K562 (cell line): Measurements from ENCODE around the gene BCAS1. TPM values are rescaled to one million over a fixed set of nuclear protein-coding genes. Genes with fewer than 3 reads are reported as not detected.
A peak's percentile ranks its signal among the peaks of the same experiment; 100 is the strongest.

Experiments
- CHCHD3 ChIP-seq: fragments of 250-450 bp; sonication (Bioruptor Pico); IDR thresholded peaks from 2 replicates; pipeline ENCODE4 v2.1.2; 2022; ENCODE audit warnings: mild to moderate bottlenecking
- HES1 ChIP-seq: fragments of 450-650 bp; IDR thresholded peaks from 2 replicates; pipeline ENCODE4 v1.6.1; 2016; ENCODE audit warnings: low read depth, mild to moderate bottlenecking, moderate library complexity
- KDM4B ChIP-seq, 2 experiments: fragments of 450-650 bp in 1 of 2; sonication (generic) in 1 of 2; IDR thresholded peaks; 2 replicates each; pipeline ENCODE4 v1.6.1; 2016 to 2017; ENCODE audit warnings: borderline replicate concordance in 2 of 2, antibody characterized with exemption in 1 of 2, low read depth in 1 of 2, mild to moderate bottlenecking in 1 of 2
- NR2C1 ChIP-seq, 2 experiments: fragments of 450-650 bp; IDR thresholded peaks; 2 replicates each; pipeline ENCODE4 v1.6.1; 2017; ENCODE audit warnings: mild to moderate bottlenecking in 2 of 2, antibody characterized with exemption in 1 of 2, inconsistent platforms in 1 of 2, missing compliant biosample characterization in 1 of 2, missing genetic modification characterization in 1 of 2
- POLR3A ChIP-seq: IDR thresholded peaks from 2 replicates; pipeline ENCODE4 v1.6.1; 2011; ENCODE audit warnings: borderline replicate concordance, mild to moderate bottlenecking, moderate library complexity; ENCODE audit not compliant: insufficient read length, insufficient read depth; ENCODE audit errors: extremely low read depth
- RNF219 ChIP-seq: fragments of 250-450 bp; sonication (Bioruptor Pico); IDR thresholded peaks from 2 replicates; pipeline ENCODE4 v1.5.0; 2022; ENCODE audit warnings: mild to moderate bottlenecking
- SMAD3 ChIP-seq: fragments of 450-650 bp; formaldehyde crosslinking; conservative IDR thresholded peaks from 2 replicates; pipeline ENCODE4 v1.4.0; 2020; ENCODE audit warnings: mild to moderate bottlenecking
- SP1 ChIP-seq: sonication (generic); formaldehyde crosslinking; IDR thresholded peaks from 2 replicates; pipeline ENCODE4 v1.8.1; 2022; ENCODE audit warnings: mild to moderate bottlenecking, missing genetic modification reagents
- TBL1XR1 ChIP-seq, 2 experiments: IDR thresholded peaks; 2 replicates each; pipeline ENCODE4 v1.6.1; 2012; ENCODE audit warnings: improper control_type of control experiment in 2 of 2, low read length in 2 of 2, mild to moderate bottlenecking in 1 of 2
- ZBTB40 ChIP-seq, 2 experiments: fragments of 450-650 bp in 1 of 2; sonication (generic) in 1 of 2; formaldehyde crosslinking in 1 of 2; IDR thresholded peaks; 2 replicates each; pipeline versions ENCODE4 v1.7.1 to v1.9.0; 2016 to 2022; ENCODE audit warnings: inconsistent platforms in 1 of 2, mild to moderate bottlenecking in 1 of 2, missing genetic modification reagents in 1 of 2
- ZNF518B ChIP-seq: fragments of 250-450 bp; sonication (Bioruptor Pico); IDR thresholded peaks from 2 replicates; pipeline ENCODE4 v1.5.0; 2021; ENCODE audit warnings: mild to moderate bottlenecking, moderate library complexity
- ZSCAN29 ChIP-seq: fragments of 450-650 bp; IDR thresholded peaks from 2 replicates; pipeline ENCODE4 v1.6.1; 2017
- polyA plus RNA-seq, 8 experiments: library from polyadenylated mRNA; depleted of rRNA in 4 of 8; stranded (reverse) in 5 of 8; unstranded in 3 of 8; fragments of >200 nt; fragmentation: Nextera tagmentation in 2 of 8; fragmentation: Illumina TruSeq in 1 of 8; extraction: Ambion mirVana in 2 of 8; extraction: Trizol in 1 of 8; gene quantifications; 2 replicates each; pipeline versions ENCODE4 v1.2.1 to v1.2.3, GENCODE V29; 2011 to 2014; ENCODE audit warnings: inconsistent platforms in 1 of 8, missing spikeins in 1 of 8
- total RNA-seq, 7 experiments: library from RNA; depleted of rRNA in 6 of 7; stranded (reverse); fragments of >200 nt in 6 of 7; fragmentation: Illumina TruSeq in 2 of 7; extraction: Trizol in 2 of 7; gene quantifications; 2 replicates each; pipeline versions ENCODE4 v1.2.1 to v1.2.3, GENCODE V29; 2011 to 2021; ENCODE audit warnings: low replicate concordance in 1 of 7

The BCAS1 gene
- total and polyA plus RNA-seq, 9 of the 15 experiments (the other 6 are each of a cell fraction or from before 2014, with no cell fraction given), result 0.18 to 2.3 (median 0.93) TPM

GRCh38 chr20:54065601-54066038 lies 4.8 kb downstream of the BCAS1 start (continued):
- TF ChIP-seq RNF219, result no peak
- no peak for TF ChIP-seq POLR3A
- TF ChIP-seq TBL1XR1 (IDR thresholded peaks at IDR 0.05; ENCODE audit: low read length in 2 of 2), result peak in 1 of 2 experiments; percentile 76; a peak in 1 of 4 replicates
- no peak for TF ChIP-seq SP1 (CRISPR knock-in tag)
- TF ChIP-seq ZNF518B (CRISPR knock-in tag), result no peak
- TF ChIP-seq ZBTB40 (IDR thresholded peaks at IDR 0.05), result no peak
- no peak for TF ChIP-seq ZBTB40 (CRISPR knock-in tag; IDR thresholded peaks at IDR 0.05)
- no peak for TF ChIP-seq KDM4B (IDR thresholded peaks at IDR 0.05; ENCODE audit: borderline replicate concordance in 2 of 2, low read depth in 1 of 2)
- TF ChIP-seq ZSCAN29, result no peak
- no peak for TF ChIP-seq SMAD3
- TF ChIP-seq HES1, result no peak
- no peak for TF ChIP-seq CHCHD3
- no peak for TF ChIP-seq NR2C1 (IDR thresholded peaks at IDR 0.05)
- no peak for TF ChIP-seq NR2C1 (tag; IDR thresholded peaks at IDR 0.05)
